Brain pericyte (primary cell): ENCODE results near the gene POP7.
"Not testable (repeated sequence)": the region's sequence is repeated elsewhere in the genome, so short reads cannot be mapped to it uniquely, and the experiment has no call there.

ENCODE experiments used
- DNase-seq: peaks from one replicate; pipeline ENCODE4 v3.0.0-alpha.2; 2012; ENCODE audit warnings: low read depth, low spot score

Gene POP7

DNA sequence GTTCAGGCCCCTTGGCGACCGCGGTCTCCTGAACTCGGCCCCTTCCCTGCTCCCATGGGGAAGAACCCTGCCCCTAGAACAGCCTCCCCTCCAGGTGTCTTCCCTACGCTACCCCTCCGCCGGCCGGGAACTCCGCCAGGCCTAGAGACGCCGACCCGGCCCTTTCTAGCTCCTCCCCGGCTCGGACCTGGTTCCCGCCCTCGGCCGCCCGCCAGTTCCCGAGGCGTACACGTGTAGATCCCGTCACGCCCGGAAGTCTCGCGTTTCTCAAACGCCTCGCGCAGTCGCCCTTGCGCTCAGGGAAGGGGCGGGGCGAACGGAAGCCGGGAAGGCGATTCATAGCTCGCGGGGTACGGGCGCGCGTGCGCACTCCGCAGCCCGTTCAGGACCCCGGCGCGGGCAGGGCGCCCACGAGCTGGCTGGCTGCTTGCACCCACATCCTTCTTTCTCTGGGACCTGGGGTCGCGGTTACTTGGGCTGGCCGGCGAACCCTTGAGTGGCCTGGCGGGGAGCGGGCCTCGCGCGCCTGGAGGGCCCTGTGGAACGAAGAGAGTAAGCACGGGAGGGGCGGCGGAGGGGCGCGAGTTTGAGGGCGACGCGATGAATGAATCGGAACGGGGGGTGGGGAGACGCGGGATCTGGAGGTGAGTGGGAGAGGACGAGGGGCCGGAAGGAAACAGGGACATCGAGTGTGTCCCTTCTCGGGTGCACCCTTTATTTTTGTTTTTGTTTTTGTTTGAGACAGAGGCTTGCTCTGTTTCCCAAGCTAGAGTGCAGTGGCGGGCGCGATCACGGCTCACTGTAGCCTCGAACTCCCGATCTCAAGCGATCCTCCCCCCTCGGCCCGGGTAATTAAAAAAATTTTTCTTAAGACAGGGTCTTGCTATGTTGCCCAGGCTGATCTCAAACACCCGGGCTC, at the start of gene POP7:
TSS of gene POP7 (plus strand) at position 369 of the 919 bp plus-strand sequence. CDS start 710 bp downstream, outside the sequence.
- DNase-seq: peak; percentile 95

DNA sequence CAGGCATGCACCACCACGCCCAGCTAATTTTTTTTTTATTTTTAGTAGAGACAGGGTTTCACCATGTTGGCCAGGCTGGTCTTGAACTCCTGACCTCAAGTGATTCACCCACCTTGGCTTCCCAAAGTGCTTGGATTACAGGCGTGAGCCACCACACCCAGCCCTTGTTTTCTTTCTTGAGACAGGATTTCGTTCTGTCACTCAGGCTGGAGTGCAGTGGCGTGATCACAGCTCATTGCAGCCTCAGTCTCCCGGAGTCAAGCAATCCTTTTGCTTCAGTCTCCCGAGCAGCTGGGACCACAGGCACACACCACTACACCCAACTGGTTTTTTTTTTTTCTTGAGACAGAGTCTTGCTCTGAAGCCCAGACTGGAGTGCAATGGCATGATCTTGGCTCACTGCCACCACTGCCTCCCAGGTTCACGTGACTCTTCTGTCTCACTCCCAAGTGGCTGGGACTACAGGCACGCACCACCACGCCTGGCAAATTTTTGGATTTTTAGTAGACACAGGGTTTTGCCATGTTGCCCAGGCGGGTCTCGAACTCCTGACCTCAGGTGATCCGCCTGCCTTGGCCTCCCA, 43.6 kb upstream of the POP7 start:
- DNase-seq: not testable (repeated sequence)

DNA sequence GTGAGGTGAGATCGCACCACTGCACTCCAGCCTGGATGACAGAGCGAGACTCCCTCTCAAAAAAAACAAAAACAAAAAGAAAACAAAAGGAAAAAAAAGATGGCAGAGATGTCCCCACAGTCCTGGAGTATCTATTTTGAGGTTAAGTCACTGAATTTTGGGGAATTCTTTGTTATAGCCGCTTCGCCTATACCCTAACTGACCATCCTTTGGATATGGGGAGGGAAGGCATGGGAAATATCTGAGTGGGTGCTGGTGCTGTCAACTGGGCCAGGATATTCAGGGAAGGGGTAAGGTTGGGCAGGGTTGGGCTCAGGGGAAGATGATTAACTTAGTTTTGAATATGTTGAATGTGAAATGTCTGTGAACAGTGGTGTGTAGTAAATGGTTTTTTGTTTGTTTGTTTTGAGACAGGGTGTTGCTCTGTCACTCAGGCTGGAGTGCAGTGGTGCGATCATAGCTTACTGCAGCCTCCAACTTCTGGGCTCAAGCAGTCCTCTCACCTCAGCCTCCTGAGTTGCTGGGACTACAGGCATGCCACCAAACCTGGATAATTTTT, 40.7 kb upstream of the POP7 start:
- DNase-seq: no peak

GRCh38 chr7:100667331-100668068, 38.4 kb upstream of the POP7 start:
- DNase-seq: no peak

DNA sequence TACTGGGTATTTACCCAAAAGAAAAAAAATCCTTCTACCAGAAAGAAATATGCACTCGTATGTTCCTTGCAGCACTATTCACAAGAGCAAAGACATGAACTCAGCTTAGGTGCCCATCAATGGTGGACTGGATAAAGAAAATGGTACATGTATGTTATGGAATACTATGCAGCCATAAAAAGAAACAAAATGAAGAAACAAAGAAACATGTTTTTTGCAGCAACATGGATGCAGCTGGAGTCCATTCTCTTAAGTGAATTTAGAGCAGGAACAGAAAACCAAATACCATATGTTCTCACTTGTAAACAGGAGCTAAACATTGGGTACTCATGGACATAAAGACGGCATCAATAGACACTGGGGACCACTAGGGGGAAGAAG, 37.9 kb upstream of the POP7 start:
- DNase-seq: no peak

GRCh38 chr7:100669106-100669505, 36.8 kb upstream of the POP7 start:
- DNase-seq: not testable (repeated sequence)

DNA sequence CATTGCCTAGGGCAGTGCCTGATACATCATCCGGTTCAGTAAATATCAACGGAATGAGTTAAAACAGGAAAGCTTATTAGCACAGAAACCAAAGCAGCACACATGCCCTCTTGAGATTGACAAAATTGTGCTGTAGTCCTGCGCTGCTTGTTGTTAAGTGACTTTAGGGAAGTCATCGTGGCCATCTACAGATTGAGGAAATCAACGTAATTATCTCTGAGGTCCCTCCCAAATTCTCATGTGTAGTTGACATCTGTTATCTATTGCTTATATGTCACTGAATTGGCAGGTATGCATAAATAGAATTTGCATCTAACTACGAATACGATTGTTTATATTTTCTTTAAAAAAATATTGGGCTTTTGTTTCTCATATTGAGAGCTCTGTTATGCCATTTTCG, 35.8 kb upstream of the POP7 start:
- DNase-seq: no peak

DNA sequence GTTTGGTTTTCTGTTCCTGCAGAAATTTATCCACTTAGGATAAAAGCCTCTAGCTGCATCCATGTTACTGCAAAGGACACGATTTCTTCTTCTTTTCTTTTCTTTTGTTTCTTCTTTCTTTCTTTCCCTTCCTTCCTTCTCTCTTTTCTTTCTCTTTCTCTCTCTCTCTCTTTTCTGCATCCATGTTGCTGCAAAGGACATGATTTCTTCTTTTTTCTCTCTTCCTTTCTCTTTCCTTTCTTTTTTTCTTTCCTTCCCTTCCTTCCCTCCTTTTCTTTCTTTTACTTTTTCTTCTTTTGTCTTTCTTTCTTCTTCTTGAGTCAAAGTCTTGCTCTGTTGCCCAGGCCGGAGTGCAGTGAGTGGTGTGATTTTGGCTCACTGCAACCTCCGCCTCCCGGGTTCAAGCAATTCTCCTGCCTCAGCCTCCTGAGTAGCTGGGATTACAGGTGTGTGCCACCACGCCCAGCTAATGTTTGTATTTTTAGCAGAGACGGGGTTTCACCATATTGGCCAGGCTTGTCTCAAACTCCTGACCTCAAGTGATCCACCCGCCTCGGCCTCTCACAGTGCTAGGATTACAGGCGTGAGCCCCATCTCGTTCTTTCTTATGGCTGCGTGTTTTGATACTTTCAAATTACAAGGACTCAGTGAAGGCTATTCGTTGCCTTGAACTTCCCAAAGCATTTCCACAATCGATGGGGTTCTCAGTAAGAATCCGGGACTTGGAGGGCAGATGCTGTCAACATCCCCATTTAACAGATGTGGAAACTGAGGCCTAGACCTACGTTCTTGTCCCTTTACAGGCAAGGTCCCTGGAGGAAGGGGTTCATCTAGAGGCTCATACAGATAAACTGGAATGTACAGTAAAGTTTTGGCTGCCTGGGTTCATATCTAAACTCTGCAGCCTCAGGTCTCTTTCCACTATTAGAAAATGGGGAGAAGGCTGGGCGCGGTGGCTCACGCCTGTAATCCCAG, 34.3 kb upstream of the POP7 start:
- DNase-seq: no peak

GRCh38 chr7:100673302-100673941, 32.5 kb upstream of the POP7 start, which contains the start of gene GNB2:
Gene GNB2 (plus strand): TSS chr7:100673740. CDS start chr7:100676266, 2,526 bp downstream.
- peak; percentile 99 for DNase-seq

- no peak for DNase-seq
These were observed 31.9 kb upstream of the POP7 start for GRCh38 chr7:100673942-100674410.

- no peak for DNase-seq
These were observed 31.4 kb upstream of the POP7 start for GRCh38 chr7:100674411-100675104.

GRCh38 chr7:100675105-100675451, 30.8 kb upstream of the POP7 start:
- DNase-seq: no peak

GRCh38 chr7:100675581-100676350, 30.2 kb upstream of the POP7 start:
- DNase-seq: no peak

GRCh38 chr7:100676501-100677306, 29.2 kb upstream of the POP7 start:
- no peak for DNase-seq

GRCh38 chr7:100677308-100678267, 28.3 kb upstream of the POP7 start:
- no peak for DNase-seq

DNA sequence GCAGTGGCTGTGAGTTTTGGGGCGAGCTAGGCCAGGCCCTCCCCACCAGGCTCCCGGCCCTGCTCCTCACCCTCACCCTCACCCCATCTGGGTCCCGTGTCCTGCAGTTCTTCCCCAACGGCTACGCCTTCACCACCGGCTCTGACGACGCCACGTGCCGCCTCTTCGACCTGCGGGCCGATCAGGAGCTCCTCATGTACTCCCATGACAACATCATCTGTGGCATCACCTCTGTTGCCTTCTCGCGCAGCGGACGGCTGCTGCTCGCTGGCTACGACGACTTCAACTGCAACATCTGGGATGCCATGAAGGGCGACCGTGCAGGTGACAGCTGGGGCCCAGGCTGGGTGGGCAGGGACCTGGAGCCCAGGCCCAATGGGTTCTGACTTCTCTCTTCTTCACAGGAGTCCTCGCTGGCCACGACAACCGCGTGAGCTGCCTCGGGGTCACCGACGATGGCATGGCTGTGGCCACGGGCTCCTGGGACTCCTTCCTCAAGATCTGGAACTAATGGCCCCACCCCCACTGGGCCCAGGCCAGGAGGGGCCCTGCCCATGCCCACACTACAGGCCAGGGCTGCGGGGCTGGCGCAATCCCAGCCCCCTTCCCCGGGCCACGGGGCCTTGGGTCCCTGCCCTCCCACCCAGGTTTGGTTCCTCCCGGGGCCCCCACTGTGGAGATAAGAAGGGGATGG, 27.5 kb upstream of the POP7 start:
- DNase-seq: no peak
